ENCODE data around the gene PHF12.

- TF ChIP-seq CTCF (IDR thresholded peaks at IDR 0.05 in 8 of 11, conservative IDR thresholded peaks at IDR 0.05 in 3 of 11) (no peak), POLR2AphosphoS5 (IDR thresholded peaks at IDR 0.05) (no peak), POLR2A (IDR thresholded peaks at IDR 0.05) (no peak)
Measured at GRCh38 chr17:28957992-28958355, 6.7 kb upstream of the PHF12 start.
